Large intestine (tissue), 3 donors: Measurements from ENCODE around the gene C20orf141. TPM values are rescaled to one million over a fixed set of nuclear protein-coding genes. Genes with fewer than 3 reads are reported as not detected.

ENCODE experiments used
- DNase-seq, 2 donors: peaks; one replicate each; pipeline versions ENCODE4 v3.0.0 to v3.0.0-alpha.2; 2013
- H3K27ac ChIP-seq: one replicate; pipeline ENCODE4 v1.5.1; 2013; ENCODE audit warnings: low read length
- H3K27me3 ChIP-seq: 2 replicates; pipeline ENCODE4 v1.6.1; 2013; ENCODE audit warnings: low read length; ENCODE audit not compliant: control insufficient read depth, insufficient read depth
- H3K36me3 ChIP-seq: 2 replicates; pipeline ENCODE4 v1.6.1; 2013; ENCODE audit warnings: low read length; ENCODE audit not compliant: control insufficient read depth, insufficient read depth
- H3K4me1 ChIP-seq: one replicate; pipeline ENCODE4 v1.6.1; 2013; ENCODE audit warnings: low read length; ENCODE audit not compliant: control insufficient read depth, insufficient read depth
- H3K4me3 ChIP-seq: one replicate; pipeline ENCODE4 v1.5.1; 2013; ENCODE audit warnings: low read length
- H3K9me3 ChIP-seq: one replicate; pipeline ENCODE4 v1.6.1; 2013; ENCODE audit warnings: mild to moderate bottlenecking, low read depth, low read length, moderate library complexity; ENCODE audit not compliant: control insufficient read depth
- WGBS: methylation state at CpG from one replicate; pipeline ENCODE4 v1.1.5; 2013; ENCODE audit warnings: low lambda C conversion rate; ENCODE audit not compliant: insufficient coverage; 5-methylcytosine and 5-hydroxymethylcytosine counted together
- polyA plus RNA-seq: library from polyadenylated mRNA; unstranded; fragments of 120-200 nt; gene quantifications from one replicate; pipeline ENCODE4 v1.2.1, GENCODE V29; 2013

The C20orf141 gene
- polyA plus RNA-seq, 1 donor = not detected

GRCh38 chr20:2809690-2810089 is 5.1 kb upstream of the C20orf141 start:
- H3K4me3 ChIP-seq = no peak overlapping the region
- H3K27ac ChIP-seq = no peak overlapping the region
- H3K27me3 ChIP-seq = peaks cover 49% of the 10 kb centered on the region
- WGBS = no CpG with 5 or more reads among the region's 10 CpGs
- H3K9me3 ChIP-seq = no peaks in the 10 kb centered on the region
- no peaks in the 10 kb centered on the region for H3K36me3 ChIP-seq
- DNase-seq = no peak
- H3K4me1 ChIP-seq = no peaks in the 10 kb centered on the region

GRCh38 chr20:2812189-2812588 is 2.6 kb upstream of the C20orf141 start:
- DNase-seq = no peak
- Histone ChIP-seq H3K27me3 (peaks cover 25% of the 10 kb centered on the region), H3K27ac (no peak overlapping the region), H3K9me3 (no peaks in the 10 kb centered on the region), H3K4me1 (no peaks in the 10 kb centered on the region), H3K36me3 (no peaks in the 10 kb centered on the region), H3K4me3 (no peak overlapping the region)
- 93% methylated on average over 2 of the region's 3 CpGs for WGBS

GRCh38 chr20:2814076-2814475 is 711 bp upstream of the C20orf141 start:
- no CpG with 5 or more reads among the region's 1 CpG for WGBS
- no peak overlapping the region for H3K4me3 ChIP-seq

GRCh38 chr20:2815242-2815900 is 584 bp downstream of the C20orf141 start:
- no CpG with 5 or more reads among the region's 8 CpGs for WGBS
- H3K4me1 ChIP-seq = peaks cover 2% of the 10 kb centered on the region
- peaks cover 18% of the 10 kb centered on the region for H3K27me3 ChIP-seq
- no peak for DNase-seq
- H3K27ac ChIP-seq = no peak overlapping the region
- H3K36me3 ChIP-seq = no peaks in the 10 kb centered on the region
- no peaks in the 10 kb centered on the region for H3K9me3 ChIP-seq
- H3K4me3 ChIP-seq = no peak overlapping the region

More at GRCh38 chr20:2814076-2814475, 711 bp upstream of the C20orf141 start:
- H3K36me3 ChIP-seq = no peaks in the 10 kb centered on the region
- no peaks in the 10 kb centered on the region for H3K4me1 ChIP-seq
- DNase-seq = no peak
- peaks cover 13% of the 10 kb centered on the region for H3K27me3 ChIP-seq
- no peaks in the 10 kb centered on the region for H3K9me3 ChIP-seq
- no peak overlapping the region for H3K27ac ChIP-seq

- peaks cover 3% of the 10 kb centered on the region for H3K4me1 ChIP-seq
- no CpG with 5 or more reads among the region's 10 CpGs for WGBS
- H3K27me3 ChIP-seq = peaks cover 25% of the 10 kb centered on the region
- H3K4me3 ChIP-seq = no peak within 1 kb of the TSS
- no peaks in the 10 kb centered on the region for H3K9me3 ChIP-seq
- H3K36me3 ChIP-seq = no peaks in the 10 kb centered on the region
- H3K27ac ChIP-seq = no peak within 1 kb of the TSS
- DNase-seq = no peak
Observed at GRCh38 chr20:2816030-2816582, 1.3 kb downstream of the C20orf141 start, which contains the start of gene TMEM239. Gene TMEM239, plus strand, starts transcription at chr20:2816364. Its CDS starts 191 bp downstream, at chr20:2816555.

GRCh38 chr20:2816583-2817340 is 2.0 kb downstream of the C20orf141 start:
- Histone ChIP-seq H3K36me3 (no peaks in the 10 kb centered on the region), H3K9me3 (no peaks in the 10 kb centered on the region), H3K4me1 (peaks cover 3% of the 10 kb centered on the region), H3K27me3 (peaks cover 32% of the 10 kb centered on the region), H3K4me3 (no peak overlapping the region), H3K27ac (no peak overlapping the region)
- DNase-seq = no peak
- no CpG with 5 or more reads among the region's 20 CpGs for WGBS

- no peak for DNase-seq
- no CpG with 5 or more reads among the region's 2 CpGs for WGBS
Observed at GRCh38 chr20:2817341-2817726, 2.5 kb downstream of the C20orf141 start.

GRCh38 chr20:2817891-2818595 is 3.3 kb downstream of the C20orf141 start:
- no peaks in the 10 kb centered on the region for H3K36me3 ChIP-seq
- H3K9me3 ChIP-seq = no peaks in the 10 kb centered on the region
- H3K4me1 ChIP-seq = peaks cover 3% of the 10 kb centered on the region
- no peak overlapping the region for H3K27ac ChIP-seq
- peaks cover 36% of the 10 kb centered on the region for H3K27me3 ChIP-seq
- WGBS = 80% methylated on average over 1 of the region's 7 CpGs
- no peak overlapping the region for H3K4me3 ChIP-seq
- no peak for DNase-seq

More at GRCh38 chr20:2817341-2817726, 2.5 kb downstream of the C20orf141 start:
- Histone ChIP-seq H3K27ac (no peak overlapping the region), H3K27me3 (peaks cover 36% of the 10 kb centered on the region), H3K9me3 (no peaks in the 10 kb centered on the region), H3K4me3 (no peak overlapping the region), H3K4me1 (peaks cover 3% of the 10 kb centered on the region), H3K36me3 (no peaks in the 10 kb centered on the region)

GRCh38 chr20:2820084-2820895 is 5.5 kb downstream of the C20orf141 start:
- H3K36me3 ChIP-seq = no peaks in the 10 kb centered on the region
- no peak for DNase-seq
- WGBS = 19% methylated on average over 4 of the region's 32 CpGs
- peaks cover 34% of the 10 kb centered on the region for H3K27me3 ChIP-seq
- H3K27ac ChIP-seq = no peak overlapping the region
- H3K9me3 ChIP-seq = no peaks in the 10 kb centered on the region
- H3K4me1 ChIP-seq = peaks cover 3% of the 10 kb centered on the region
- H3K4me3 ChIP-seq = no peak overlapping the region
